ENCODE results near the gene PCIF1. TPM values are rescaled to one million over a fixed set of nuclear protein-coding genes. Genes with fewer than 3 reads are reported as not detected.

PCIF1 gene
- total RNA-seq, 1 donor = 12.7 TPM

DNA sequence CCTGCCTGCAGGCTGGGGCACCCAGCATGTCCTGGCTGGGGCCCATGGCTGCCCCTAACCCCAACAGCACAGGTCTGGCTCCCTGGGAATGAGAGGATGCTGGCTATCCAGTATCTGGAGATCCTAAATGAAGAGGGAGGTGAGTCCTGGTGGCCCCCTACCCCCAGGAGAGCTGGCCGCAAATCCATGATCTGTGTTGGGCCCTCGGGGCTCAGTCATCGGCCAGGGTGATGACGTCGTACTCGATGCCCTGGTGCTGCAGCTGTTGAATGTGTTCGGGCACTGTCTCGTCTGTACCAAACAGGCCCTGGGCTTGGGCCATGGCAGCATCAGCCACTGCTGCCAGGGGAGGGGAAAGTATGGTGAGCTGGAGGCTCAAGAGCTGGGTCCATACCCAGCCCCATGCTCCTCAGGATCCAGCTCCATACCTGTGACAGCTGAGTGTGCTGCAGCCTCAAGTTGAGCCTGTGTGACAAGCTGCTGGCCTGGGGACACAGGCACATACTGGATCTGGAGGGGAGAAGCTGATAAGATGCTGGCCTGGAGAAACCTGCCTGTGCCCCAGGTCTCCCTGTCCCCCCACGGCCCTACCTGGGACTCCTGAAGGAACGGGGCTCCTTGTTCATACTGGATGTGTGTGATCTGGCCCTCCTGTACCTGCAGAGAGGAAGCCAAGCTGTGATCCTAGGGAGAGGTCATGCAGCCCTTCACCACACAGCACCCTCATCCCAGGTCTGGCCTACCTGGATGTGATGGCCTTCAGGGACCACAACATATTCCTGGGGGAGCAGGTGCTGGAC lies 14.5 kb downstream of the PCIF1 start:
- Histone ChIP-seq H3K36me3 (ENCODE audit: insufficient read depth, low read length) (peaks cover 92% of the 10 kb centered on the region), H3K9me3 (ENCODE audit: low read depth, low read length) (no peaks in the 10 kb centered on the region), H3K27ac (ENCODE audit: low read depth, low read length) (no peak overlapping the region), H2AFZ (ENCODE audit: low read length) (no peak overlapping the region), H3K4me2 (ENCODE audit: insufficient read depth, low read length) (no peak overlapping the region), H3K27me3 (ENCODE audit: insufficient read depth, low read length) (no peaks in the 10 kb centered on the region), H3K4me1 (ENCODE audit: insufficient read depth, low read length) (peaks cover 13% of the 10 kb centered on the region), H3K79me2 (ENCODE audit: insufficient read depth, low read length) (no peaks in the 10 kb centered on the region), H4K20me1 (ENCODE audit: insufficient read depth, low read length) (no peaks in the 10 kb centered on the region), H3K4me3 (ENCODE audit: insufficient read depth, low read length) (no peak overlapping the region)
- TF ChIP-seq, protein P1, sequence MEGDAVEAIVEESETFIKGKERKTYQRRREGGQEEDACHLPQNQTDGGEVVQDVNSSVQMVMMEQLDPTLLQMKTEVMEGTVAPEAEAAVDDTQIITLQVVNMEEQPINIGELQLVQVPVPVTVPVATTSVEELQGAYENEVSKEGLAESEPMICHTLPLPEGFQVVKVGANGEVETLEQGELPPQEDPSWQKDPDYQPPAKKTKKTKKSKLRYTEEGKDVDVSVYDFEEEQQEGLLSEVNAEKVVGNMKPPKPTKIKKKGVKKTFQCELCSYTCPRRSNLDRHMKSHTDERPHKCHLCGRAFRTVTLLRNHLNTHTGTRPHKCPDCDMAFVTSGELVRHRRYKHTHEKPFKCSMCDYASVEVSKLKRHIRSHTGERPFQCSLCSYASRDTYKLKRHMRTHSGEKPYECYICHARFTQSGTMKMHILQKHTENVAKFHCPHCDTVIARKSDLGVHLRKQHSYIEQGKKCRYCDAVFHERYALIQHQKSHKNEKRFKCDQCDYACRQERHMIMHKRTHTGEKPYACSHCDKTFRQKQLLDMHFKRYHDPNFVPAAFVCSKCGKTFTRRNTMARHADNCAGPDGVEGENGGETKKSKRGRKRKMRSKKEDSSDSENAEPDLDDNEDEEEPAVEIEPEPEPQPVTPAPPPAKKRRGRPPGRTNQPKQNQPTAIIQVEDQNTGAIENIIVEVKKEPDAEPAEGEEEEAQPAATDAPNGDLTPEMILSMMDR (IDR thresholded peaks at IDR 0.05; ENCODE audit: extremely low read depth, low read depth, low read length) = no peak
- DNase-seq (ENCODE audit: insufficient read length, low spot score, missing footprints) = peak; percentile 81

DNA sequence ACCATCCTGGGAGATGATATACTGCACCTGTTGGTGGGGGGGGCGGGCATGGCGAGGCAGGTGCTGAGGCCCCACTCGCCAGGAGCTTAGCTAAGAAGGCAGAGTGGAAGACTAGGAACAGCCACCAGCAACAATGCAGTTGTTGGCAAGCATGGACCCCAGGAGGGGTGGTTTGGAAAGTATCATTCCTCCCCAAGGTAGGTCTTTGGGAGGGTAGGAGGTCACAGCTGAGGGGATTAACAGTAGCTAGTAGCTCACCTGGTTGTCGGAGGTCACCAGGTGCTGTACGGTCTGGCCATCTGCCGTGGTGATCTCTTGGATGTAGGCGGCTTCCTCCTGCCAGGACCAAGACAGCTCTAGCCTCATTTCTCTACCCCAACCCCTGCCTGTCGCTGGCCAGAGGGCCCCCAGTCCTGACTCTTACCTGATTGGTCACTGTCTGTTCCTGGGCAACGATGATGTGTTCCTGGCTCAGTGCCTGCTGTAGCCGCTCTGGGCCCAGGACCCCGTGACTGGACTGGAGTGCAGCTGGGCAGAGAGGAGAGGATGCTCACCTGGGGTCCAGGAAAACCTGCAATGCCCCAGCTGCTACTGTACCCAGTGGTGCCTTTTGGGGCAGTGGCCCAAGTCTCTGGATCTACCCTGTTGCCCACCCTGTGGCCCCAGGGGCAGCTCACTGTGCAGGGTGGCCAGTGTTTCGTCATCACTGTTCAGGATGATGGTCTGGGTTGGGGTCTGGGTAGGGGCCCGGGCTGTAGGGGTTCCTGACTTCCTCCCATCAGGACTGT lies 15.3 kb downstream of the PCIF1 start:
- Histone ChIP-seq H3K36me3 (ENCODE audit: insufficient read depth, low read length) (peaks cover 89% of the 10 kb centered on the region), H3K27me3 (ENCODE audit: insufficient read depth, low read length) (no peaks in the 10 kb centered on the region), H3K79me2 (ENCODE audit: insufficient read depth, low read length) (no peaks in the 10 kb centered on the region), H3K4me2 (ENCODE audit: insufficient read depth, low read length) (no peak overlapping the region), H2AFZ (ENCODE audit: low read length) (no peak overlapping the region), H3K4me3 (ENCODE audit: insufficient read depth, low read length) (no peak overlapping the region), H3K9me3 (ENCODE audit: low read depth, low read length) (no peaks in the 10 kb centered on the region), H3K27ac (ENCODE audit: low read depth, low read length) (no peak overlapping the region), H3K4me1 (ENCODE audit: insufficient read depth, low read length) (peaks cover 7% of the 10 kb centered on the region), H4K20me1 (ENCODE audit: insufficient read depth, low read length) (no peaks in the 10 kb centered on the region)
- DNase-seq (ENCODE audit: insufficient read length, low spot score, missing footprints) = peak; percentile 38
- TF ChIP-seq, protein P1 (IDR thresholded peaks at IDR 0.05; ENCODE audit: extremely low read depth, low read depth, low read length) = no peak

DNA sequence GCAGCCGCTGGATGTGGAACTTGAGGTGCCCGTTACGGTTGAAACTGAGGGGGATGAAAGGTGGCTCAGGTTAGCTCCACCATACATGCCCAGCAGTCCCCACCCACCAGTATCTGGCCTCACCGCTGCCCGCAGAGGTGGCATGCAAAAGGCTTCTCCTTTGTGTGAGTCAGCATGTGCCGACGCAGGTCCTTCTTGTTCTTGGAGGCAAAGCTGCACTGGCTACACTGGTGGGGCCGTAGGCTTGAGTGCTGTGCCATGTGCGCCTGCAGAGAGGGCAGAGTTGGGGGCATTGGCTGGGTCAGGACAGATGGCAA lies 15.8 kb downstream of the PCIF1 start:
- H3K36me3 ChIP-seq (ENCODE audit: insufficient read depth, low read length) = peaks cover 84% of the 10 kb centered on the region
- no peak overlapping the region for H3K27ac ChIP-seq (ENCODE audit: low read depth, low read length)
- no peak overlapping the region for H3K4me2 ChIP-seq (ENCODE audit: insufficient read depth, low read length)
- TF ChIP-seq, protein P1 (IDR thresholded peaks at IDR 0.05; ENCODE audit: extremely low read depth, low read depth, low read length) = no peak
- no peaks in the 10 kb centered on the region for H3K79me2 ChIP-seq (ENCODE audit: insufficient read depth, low read length)
- H4K20me1 ChIP-seq (ENCODE audit: insufficient read depth, low read length) = no peaks in the 10 kb centered on the region
- no peak overlapping the region for H3K4me3 ChIP-seq (ENCODE audit: insufficient read depth, low read length)
- DNase-seq (ENCODE audit: insufficient read length, low spot score, missing footprints) = peak; percentile 89
- H3K27me3 ChIP-seq (ENCODE audit: insufficient read depth, low read length) = no peaks in the 10 kb centered on the region
- H3K4me1 ChIP-seq (ENCODE audit: insufficient read depth, low read length) = peaks cover 7% of the 10 kb centered on the region
- H2AFZ ChIP-seq (ENCODE audit: low read length) = no peak overlapping the region
- no peaks in the 10 kb centered on the region for H3K9me3 ChIP-seq (ENCODE audit: low read depth, low read length)
